GM19324 (cell line): ENCODE measurements around the gene GTPBP1.

Experiments
- ATAC-seq: cut with Tn5 transposase; IDR thresholded peaks from one replicate; pipeline ENCODE4 v1.9.1; 2021; ENCODE audit warnings: mild to moderate bottlenecking, moderate library complexity; ENCODE audit not compliant: unreplicated experiment, low FRiP score

The GTPBP1 gene

DNA sequence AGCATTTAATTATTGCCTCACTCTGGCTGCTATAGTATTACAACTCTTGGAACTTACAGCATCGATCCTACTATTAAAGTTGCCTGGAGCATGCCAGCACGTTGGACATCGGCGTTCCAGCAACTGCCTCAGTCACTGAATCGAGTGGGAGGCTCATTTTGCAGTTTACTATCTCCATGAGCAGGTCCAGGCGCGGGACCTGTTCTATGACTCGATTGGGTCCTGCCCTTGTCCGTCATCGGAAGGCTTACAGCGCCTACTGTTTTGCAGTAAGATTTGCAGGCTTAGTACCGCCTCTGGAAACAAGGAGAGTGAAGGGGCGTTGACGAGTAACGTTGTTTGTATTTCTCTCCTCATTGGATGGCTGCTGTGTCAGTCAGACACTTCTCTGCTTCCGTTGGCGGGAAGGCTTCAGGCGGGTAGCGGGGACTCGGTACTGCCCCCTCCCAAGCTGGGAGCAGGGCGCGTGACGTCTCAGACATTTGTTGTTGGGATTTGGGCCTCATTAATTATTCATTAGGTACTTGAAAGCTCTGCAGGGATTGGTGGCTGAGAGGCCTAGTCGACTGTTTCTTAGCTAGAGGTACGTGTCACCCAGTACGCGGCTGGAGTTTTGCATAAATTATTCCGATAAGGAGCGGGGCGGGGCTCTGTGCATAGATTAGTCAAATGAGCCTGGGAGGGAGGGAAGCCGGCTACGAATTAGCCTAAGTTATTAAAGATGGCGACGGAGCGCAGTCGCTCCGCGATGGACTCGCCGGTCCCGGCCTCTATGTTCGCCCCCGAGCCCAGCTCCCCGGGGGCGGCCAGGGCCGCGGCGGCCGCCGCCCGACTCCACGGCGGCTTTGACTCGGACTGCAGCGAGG lies at the start of gene GTPBP1:
Gene GTPBP1, plus strand, starts transcription at position 710 of the 866 bp plus-strand sequence. Its CDS starts 12 bp downstream, at position 722.
- peak; percentile 78 for ATAC-seq

DNA sequence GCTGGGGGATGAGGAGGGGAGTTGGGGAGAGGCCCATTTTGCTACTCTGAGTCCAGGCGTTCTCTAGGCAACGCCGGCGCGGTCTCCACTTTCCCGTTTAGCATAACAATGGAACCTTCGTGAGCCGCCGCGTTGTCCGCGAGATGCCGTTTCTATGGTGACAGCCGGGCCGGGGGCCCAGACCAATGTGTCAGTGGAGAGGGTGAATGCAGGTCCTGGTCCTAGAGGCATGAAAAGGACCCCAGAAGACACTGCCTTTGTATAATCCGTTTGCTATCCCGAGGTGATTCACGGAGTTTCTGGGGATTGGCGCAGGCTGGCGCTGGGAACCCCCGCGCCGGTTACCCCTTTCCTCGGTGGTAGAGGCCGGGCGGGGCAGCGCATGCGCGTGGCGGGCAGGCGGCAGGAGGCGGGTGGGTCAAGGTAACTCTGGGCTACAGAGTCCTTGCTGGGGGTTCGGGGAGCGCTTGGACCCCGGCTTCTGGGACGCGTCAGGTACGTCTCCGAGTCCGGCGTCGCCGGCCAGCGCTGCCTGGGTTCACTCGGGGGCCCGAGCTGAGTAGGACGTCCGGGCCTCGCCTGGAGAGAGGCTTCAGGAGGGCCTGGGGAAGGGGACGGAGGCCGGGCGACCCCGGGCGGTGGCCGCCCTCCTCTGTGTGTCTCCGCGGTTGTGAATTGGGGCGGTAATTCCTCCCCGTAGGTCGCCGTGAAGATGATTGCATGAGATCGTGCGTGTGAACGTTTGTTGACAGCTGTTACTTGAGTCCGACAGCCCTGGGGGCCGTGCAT lies 49.3 kb upstream of the GTPBP1 start, which contains the start of the genes CBY1 and FAM227A:
Gene CBY1, plus strand, starts transcription at position 383 of the 789 bp plus-strand sequence. CDS start 11,417 bp downstream, outside the sequence.
Gene FAM227A, minus strand, starts transcription at position 137 of the 789 bp plus-strand sequence. CDS start 6,224 bp downstream, outside the sequence.
- ATAC-seq = peak; percentile 88

DNA sequence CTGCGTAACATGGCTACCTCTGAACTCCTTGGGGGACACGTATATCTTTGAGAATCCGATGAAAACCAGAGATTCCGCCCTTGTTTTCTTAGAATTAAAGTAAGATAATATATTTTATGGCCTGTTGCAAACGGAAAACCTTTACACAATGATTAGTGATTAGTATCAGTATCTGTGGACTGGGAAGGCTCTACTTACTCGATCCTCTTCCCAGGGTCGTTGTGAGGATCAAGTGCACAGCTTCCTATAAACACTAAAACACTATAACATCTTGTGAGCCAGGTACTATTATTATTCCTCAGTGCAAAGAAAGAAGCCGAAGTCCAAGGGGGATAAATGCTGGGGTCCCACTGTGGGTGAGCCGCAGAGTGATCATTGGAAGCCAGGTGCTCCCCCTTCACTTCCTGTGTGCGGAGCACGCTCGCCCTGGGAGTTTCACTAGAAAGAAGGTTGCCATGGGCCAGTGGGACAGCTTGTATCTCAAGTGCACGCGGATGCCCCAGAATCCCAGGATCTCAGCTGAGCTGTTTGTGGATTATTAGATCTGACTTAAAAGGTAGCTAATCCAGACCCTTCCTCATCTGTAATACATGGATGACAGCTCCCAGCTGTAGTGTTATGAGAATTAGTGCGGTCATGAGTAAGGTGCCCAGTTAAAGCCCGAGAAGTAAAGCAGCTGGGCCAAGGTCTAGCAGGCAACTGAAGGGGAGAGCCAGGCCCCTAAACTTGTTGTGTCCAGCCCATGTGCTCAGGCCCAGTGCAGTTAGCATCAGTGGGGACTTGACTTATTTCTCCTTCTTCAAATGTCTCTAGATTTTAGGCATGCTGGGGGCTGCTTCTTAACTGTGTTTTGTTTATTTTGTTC lies 48.5 kb upstream of the GTPBP1 start:
- ATAC-seq = no peak

DNA sequence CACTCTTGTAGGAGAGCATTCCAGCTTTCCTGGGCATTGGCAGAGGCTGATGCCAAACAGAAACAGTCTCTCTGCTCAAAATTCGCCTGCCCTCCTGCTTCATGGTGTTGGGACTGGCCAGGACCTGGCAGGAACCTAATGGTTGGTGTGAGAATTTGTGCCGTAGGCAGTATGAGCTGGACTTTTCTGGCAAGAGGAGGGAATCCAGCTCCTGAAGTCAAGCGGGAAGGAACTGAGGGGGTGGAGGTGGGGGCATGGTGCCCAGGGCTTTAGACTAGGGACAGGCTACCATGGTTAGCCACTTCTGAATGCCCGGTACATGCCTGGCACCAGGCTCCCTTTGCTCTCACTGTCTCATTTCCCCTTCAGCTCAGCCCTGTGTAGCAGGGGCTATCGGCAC lies 30.9 kb upstream of the GTPBP1 start:
- no peak for ATAC-seq

DNA sequence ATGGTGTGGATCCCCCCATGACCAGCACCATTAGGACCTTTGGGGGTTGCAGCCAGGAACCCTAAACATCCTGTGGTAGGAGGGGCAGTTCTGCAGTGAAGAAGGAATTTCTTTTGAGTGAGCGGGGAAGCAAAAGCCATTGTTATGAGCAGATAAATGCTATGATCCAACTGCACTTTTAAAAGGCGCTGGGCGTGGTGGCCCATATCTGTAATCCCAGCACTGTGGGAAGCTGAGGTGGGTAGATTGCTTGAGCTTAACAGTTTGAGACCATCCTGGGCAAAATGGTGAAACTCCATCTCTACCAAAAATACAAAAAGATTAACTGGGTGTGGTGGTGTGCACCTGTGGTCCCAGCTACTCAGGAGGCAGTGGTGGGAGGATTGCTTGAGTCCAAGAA lies 29.9 kb upstream of the GTPBP1 start:
- no peak for ATAC-seq

DNA sequence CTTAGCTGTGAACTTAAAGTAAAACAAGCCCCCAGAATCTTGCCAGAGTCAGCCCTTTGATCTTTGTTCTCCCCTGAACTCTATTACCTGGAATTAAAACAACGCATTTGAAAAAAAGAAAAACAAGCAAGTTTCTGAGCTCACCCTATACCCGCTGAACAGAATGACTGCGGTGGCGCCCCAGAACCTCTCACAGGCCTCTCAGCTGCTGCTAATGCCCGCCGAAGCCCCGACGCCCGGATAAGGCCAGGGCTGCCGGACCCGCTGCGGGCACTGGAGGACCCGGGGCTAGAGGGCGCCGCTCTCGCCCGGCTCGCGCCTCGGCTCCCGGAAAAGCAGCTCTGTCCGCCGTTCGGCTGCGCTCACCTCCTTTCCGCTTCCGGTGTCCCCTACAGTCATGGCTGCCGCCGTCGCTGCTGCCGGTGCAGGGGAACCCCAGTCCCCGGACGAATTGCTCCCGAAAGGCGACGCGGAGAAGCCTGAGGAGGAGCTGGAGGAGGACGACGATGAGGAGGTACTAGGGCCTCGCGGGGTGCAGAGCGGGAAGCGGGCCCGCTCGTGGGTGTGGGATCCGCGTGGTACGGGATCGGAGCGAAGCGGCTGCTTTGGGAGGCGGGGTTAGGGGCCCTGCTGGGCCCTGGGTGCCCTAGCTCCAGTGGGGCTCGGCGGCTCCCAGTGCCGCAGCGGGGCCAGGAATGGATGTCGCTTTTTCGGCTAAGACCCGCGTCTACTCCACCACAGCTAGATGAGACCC lies 24.0 kb upstream of the GTPBP1 start, which contains the start of gene TOMM22:
Gene TOMM22, plus strand, starts transcription at position 376 of the 754 bp plus-strand sequence. Its CDS starts 22 bp downstream, at position 398.
- peak; percentile 97 for ATAC-seq

DNA sequence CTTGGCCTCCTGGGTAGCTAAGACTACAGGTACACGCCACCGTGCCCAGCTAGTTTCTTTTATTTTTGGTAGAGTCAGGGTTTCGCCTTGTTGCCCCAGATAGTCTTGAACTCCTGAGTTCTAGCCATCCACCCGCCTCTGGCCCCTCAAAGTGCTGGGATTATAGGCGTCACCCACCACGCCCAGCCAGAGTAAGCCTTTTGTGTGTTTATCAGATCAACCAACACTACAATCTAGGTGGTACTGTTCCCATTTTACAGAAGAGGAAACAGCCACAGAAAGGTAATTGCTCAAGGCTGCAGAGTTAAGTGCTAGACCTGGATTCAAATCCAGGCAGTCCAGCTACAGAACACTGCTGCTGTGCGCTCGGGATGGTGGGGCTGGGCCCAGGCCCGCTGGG lies 20.8 kb upstream of the GTPBP1 start:
- no peak for ATAC-seq

DNA sequence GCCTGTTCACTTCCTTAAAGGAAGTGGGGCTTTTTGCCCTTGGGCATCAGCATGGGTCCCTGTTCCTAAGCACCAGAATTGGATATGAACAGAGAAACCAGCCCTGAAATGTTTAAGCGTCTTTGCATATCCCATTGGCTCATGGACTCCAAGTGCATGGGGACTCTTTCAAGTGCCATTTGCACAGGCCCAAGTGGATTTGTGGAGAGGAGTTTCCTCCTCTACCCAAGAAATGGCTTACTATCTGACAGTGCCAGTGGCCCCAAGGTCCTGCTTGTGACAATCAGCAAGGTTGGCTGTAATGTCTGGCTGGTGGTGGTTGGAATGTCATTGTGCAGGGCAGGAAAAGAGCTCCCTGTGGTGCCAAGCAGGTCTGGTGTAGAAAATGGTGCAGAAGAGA lies 20.0 kb upstream of the GTPBP1 start:
- no peak for ATAC-seq

DNA sequence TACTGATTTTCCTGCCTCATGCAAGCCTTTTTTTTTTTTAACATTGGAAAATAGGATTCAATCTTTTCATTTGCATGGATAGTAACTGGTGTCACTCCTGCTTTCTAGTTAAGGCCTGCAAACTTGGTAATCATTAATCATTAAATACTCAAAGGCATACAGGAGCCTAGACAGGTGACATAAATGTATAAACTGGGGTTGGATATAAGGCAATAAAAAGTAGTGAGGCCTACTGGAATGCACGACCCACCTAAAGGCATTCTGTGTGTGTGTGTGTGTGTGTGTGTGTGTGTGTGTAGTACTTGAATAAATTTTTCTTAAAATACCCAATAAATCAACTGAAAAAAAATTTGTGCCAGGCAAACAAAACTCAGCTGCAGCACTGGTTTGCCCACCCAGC lies 16.1 kb upstream of the GTPBP1 start:
- ATAC-seq = no peak

DNA sequence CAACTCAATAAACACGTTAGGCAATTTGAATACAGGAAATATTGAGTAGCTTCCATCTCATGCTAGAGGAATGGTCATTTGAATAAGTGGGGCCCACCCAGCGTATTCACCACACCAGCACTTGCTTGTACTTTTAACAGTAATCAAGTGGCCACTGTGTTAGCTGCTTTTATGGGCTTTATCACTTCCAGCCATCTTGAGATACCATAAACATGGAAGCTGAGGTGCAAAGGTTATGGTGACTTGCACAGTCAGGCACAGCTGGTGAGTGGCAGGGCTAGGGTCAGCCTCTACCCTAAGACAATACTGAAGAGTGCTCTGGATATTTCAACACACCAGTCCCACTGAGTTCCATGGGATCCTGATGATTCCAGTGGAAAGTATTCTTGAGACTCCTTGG lies 11.7 kb upstream of the GTPBP1 start:
- no peak for ATAC-seq

DNA sequence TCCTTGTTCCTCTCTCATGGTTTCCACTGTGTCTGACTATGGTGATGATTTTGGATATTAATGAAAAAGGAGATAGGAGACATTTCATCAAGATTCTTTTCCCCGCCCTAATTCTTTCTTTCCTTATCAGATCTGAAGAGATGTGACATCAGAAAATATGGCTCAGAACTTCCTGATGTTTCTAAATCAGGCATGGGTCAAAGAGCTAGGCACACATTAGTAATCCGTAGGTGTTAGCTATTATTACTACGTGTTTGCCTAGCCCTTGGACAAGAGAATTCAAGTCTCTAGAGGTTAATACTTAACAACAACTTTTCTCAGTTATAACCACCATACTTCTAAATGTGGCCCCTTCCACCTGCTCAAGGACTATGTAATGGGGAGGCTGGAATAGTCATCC lies 10.8 kb upstream of the GTPBP1 start:
- ATAC-seq = no peak

DNA sequence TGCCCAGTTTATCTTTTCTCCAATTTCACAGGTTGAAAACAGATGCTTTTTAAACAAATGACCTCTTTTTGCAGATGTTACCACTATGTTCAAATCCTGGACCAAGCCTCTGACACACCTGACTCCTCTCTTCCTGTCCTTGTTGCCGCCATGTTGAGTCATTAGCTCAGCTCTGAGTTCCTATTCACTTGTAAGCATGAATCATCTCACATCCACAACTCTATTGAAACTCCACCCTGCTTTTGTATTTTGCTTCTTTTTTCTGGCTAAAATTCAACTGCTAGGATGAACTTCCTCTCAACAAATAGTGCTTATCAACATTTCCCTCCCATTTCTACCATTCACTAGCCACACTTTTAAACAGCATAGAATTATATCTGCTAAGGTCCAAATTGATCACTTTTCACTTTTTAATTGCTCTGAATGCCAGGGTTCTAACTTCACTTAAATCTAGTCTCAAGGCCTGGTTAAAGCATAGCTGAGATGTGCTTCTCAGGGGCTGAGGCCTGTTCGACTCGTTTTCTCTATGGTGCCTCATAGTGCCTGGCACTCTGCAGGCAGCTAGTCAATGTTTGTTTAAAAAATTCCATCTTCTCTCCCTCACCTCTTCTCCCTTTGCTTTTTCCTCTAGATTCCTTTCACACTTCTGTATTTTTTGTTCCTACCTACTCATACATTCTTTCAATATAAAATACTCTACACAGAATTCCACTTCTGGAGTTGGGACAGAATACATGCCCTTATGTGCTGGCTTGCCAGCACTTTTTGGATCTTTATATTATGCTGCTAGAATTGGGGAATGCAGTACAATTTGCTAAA lies 8.9 kb upstream of the GTPBP1 start:
- ATAC-seq = no peak

DNA sequence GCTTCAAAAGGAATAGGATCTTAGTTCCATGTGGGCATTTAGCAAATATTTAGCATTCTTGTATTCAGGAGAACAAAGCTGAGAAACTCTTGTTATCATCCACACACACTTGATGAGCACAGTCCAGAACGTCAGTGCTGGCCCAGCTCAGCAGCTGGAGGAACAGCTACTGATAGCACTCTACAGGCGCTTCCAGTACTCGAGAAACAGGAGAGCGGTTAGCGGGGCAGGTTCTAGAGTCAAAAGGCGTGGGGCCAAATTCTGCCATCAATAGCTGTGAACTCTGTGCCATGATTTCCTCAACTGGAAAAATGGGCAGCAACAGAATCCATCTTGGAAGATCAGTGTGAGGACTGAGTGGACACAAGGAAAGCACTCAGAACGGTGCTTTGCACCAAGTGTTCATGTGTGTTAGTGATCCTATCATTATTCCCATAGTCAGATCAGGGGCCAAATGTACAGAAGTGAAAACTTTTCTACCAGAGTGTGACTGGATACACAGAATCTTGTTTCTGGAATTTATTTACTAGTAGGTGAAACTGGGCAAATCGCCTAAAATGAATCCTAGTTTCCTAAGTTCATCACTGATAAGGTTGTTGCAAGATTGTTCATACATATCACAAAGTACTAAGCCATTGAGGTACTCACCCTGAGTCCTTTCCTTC lies 8.2 kb upstream of the GTPBP1 start:
- ATAC-seq = no peak

DNA sequence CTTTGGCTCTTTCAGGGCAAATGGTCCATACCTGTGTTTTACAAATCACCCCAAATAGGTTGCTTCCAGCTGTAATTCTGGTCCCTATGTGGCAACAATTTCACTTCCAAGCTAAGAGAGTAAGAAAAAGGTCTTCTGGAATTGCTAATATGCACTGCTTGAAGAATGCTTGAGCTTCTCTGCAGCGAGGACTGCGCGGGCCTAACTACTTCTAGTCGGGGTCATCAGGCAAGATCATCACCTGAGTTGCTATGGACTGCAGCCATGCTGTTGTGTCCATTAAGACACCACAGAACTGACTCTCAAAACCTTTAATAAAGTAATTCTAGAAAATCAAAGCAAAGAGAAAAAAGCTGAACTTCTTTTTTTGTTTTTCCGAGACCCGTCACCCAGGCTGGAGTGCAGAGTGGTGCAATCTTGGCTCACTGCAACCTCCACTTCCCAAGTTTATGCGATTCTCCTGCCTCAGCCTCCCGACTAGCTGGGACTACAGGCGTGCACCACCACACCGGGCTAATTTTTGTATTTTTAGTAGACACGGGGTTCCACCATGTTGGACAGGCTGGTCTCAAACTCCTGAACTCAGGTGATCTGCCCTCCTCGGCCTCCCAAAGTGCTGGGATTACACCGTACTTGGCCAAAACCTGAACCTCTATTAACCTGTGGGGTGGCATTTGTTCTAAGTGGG lies 7.2 kb upstream of the GTPBP1 start:
- no peak for ATAC-seq

DNA sequence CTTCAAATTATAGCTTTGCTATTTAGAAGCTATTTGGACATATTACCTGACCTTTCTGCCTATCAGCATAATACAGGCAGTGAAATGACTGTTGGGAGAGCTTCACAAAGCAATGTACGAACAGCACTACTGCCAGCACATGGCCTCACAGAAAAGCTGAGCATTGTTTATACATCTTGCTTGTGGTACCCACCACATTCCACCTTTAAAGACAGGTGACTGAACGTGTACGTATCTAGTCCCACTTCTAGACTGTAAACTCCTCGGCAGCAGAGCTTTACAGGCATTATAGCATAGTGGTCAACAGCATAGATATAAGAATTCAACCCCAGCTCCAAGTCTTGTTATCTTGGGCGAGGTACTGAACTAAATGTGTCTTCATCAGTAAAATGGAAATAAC lies 6.6 kb upstream of the GTPBP1 start:
- no peak for ATAC-seq

DNA sequence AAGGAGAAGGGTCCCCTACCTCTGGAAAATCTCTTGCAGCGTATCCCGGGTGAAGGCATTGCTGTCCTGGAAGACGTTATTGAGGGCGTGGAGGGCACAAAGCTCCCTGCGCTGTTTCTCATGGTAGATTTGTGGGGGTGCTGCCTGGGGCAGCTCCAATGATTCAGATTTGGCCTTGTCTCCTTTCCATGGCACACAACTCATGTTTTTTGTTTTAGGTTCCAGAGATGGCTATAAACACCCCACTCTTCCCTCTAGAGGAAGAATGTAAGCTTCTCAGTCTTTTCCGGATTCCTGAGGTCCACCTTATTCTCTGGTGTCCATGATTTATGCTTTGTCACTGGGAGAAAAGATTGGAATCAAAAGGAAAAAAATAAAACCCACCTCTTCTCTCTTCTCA lies 6.0 kb upstream of the GTPBP1 start:
- no peak for ATAC-seq

DNA sequence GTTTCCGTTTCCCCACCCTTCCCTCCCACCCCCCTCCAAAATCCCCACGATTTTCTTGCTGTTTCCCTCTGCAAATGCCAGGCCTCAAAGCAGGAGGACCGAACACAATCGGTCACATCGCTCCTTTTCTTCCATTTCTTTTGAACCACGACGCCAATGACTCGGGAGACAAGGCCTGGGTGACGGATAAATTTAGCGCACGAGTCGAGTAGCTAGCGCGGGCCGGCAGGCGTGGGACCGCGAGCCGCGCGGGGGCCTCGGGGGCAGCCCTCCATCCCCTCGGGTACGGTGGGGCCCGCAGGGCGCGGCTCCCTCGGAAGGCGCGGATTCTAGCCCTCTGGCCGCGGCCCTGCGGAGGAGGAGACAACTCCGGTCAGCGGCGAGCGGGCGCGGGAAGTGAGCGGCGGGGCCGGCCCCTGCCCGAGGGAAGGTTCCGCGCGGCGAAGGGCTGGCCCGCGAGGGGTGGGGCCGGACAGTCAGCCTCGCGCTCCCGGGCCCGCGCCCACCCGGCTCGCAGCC lies 5.4 kb upstream of the GTPBP1 start:
- ATAC-seq = no peak
